Sigmoid colon (tissue), 7 donors: ENCODE results near the gene BRMS1. TPM values are rescaled to one million over a fixed set of nuclear protein-coding genes. Genes with fewer than 3 reads are reported as not detected.
A peak's percentile ranks its signal among the peaks of the same experiment; 100 is the strongest.

Experiments used
- DNase-seq: peaks from one replicate; pipeline ENCODE4 v3.0.0-alpha.2; 2019
- H3K27ac ChIP-seq, 4 donors: fragments of 200-600 bp; sonication (generic); one replicate each; pipeline ENCODE4 v1.5.1; 2016 to 2019; ENCODE audit warnings: mild to moderate bottlenecking in 1 of 4
- H3K27me3 ChIP-seq, 3 donors: fragments of 200-600 bp; sonication (generic); one replicate each; pipeline ENCODE4 v1.5.1; 2019; ENCODE audit warnings: mild to moderate bottlenecking in 1 of 3
- H3K36me3 ChIP-seq, 4 donors: fragments of 200-600 bp; sonication (generic); one replicate each; pipeline ENCODE4 v1.5.1; 2016 to 2019
- H3K4me1 ChIP-seq, 4 donors: fragments of 200-600 bp; sonication (generic); one replicate each; pipeline ENCODE4 v1.5.1; 2017 to 2019
- H3K4me3 ChIP-seq, 4 donors: fragments of 200-600 bp; sonication (generic); one replicate each; pipeline ENCODE4 v1.5.1; 2017 to 2019; ENCODE audit warnings: mild to moderate bottlenecking in 2 of 4, moderate library complexity in 1 of 4
- H3K9me3 ChIP-seq, 4 donors: fragments of 200-600 bp in 3 of 4; sonication (generic) in 3 of 4; one replicate each; pipeline versions ENCODE4 v1.5.1 to v1.6.1; 2013 to 2019
- EP300 ChIP-seq, 4 donors: sonication (generic); formaldehyde crosslinking; IDR thresholded peaks; one replicate each; pipeline ENCODE4 v1.6.1; 2017; ENCODE audit warnings: antibody characterized with exemption in 4 of 4
- POLR2A ChIP-seq, 2 donors: fragments of 450-650 bp; IDR thresholded peaks; one replicate each; pipeline ENCODE4 v1.6.1; 2016; ENCODE audit warnings: antibody characterized with exemption in 2 of 2, mild to moderate bottlenecking in 2 of 2, moderate library complexity in 2 of 2
- POLR2AphosphoS5 ChIP-seq, 4 donors: sonication (generic); formaldehyde crosslinking; IDR thresholded peaks; one replicate each; pipeline ENCODE4 v1.6.1; 2017; ENCODE audit warnings: antibody characterized with exemption in 4 of 4
- WGBS, 2 donors: extraction: QIAGEN DNeasy Blood & Tissue Kit; methylation state at CpG; one replicate each; pipeline ENCODE4 v1.1.7; 2013; 5-methylcytosine and 5-hydroxymethylcytosine counted together
- intact Hi-C: fragments of 100-400 bp; cut with DNase I; formaldehyde crosslinking; loops from one replicate; pipeline ENCODE4 v1.15.1; 2023
- polyA plus RNA-seq, 3 donors: library from polyadenylated mRNA; stranded (reverse); fragments of 200-250 nt; gene quantifications; one replicate each; pipeline ENCODE4 v1.2.3, GENCODE V29; 2013
- total RNA-seq, 4 donors: library from RNA; depleted of rRNA; stranded (reverse); fragments of >200 nt; gene quantifications; one replicate each; pipeline ENCODE4 v1.1.0, GENCODE V29; 2016
- TF ChIP-seq, protein P1 (sequence below), 4 experiments: fragments of 450-650 bp in 3 of 4; fragments of 200-600 bp in 1 of 4; IDR thresholded peaks; one replicate each; pipeline ENCODE4 v1.5.1; 2016 to 2019; ENCODE audit warnings: antibody characterized with exemption in 4 of 4, mild to moderate bottlenecking in 3 of 4, moderate library complexity in 2 of 4
- donor health status: healthy with polysubstance abuse.
- donor health status: Bipolar disorder and iron deficiency.
- donor health status: healthy.

The BRMS1 gene
- total and polyA plus RNA-seq, 7 donors = 20.2 to 81.8 (median 36.2) TPM

DNA sequence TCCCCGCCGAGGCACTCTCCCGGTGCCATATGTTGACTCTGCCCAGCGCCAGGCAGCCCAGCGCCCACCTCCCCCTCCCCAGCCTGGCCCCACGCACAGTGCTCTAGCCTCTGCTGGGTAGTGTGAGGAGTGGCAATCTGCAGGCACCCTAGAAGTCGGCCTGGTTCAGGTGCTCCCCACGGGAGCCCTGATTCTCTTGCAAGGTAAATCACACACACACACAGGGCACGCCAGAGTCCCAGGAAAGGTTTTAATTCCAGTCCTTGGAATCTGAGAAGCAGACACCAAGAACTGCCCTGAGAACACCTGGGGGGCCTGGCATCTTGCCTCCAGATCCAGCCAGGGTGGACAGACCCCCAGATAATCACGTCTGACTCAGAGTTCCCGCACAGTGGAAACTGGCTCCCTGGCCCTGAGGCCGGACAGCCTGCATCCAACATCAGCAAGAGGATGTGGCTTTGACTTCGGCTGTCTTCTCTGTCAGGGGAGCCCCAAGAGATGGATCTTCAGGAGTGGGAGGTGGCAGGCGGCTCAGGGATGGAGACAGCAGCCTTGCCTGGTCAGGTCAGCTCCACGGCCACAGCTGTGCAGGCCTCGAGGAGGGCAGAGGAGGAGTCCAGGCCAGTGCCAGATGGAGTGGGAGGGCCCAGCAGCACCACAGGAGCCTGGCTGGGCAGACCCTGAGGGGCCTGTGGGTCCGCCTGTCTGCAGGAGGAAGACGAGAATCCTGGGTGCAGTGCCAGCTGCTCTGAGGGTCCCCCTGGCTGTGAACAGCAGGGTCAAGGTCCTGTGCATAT lies 7.6 kb downstream of the BRMS1 start:
- H3K27me3 ChIP-seq = no peaks in the 10 kb centered on the region
- no peak overlapping the region for H3K4me3 ChIP-seq
- H3K27ac ChIP-seq = peak overlapping the region in 1 of 4 donors; percentile 66
- TF ChIP-seq EP300 (IDR thresholded peaks at IDR 0.05) = no peak
- TF ChIP-seq, protein P1, sequence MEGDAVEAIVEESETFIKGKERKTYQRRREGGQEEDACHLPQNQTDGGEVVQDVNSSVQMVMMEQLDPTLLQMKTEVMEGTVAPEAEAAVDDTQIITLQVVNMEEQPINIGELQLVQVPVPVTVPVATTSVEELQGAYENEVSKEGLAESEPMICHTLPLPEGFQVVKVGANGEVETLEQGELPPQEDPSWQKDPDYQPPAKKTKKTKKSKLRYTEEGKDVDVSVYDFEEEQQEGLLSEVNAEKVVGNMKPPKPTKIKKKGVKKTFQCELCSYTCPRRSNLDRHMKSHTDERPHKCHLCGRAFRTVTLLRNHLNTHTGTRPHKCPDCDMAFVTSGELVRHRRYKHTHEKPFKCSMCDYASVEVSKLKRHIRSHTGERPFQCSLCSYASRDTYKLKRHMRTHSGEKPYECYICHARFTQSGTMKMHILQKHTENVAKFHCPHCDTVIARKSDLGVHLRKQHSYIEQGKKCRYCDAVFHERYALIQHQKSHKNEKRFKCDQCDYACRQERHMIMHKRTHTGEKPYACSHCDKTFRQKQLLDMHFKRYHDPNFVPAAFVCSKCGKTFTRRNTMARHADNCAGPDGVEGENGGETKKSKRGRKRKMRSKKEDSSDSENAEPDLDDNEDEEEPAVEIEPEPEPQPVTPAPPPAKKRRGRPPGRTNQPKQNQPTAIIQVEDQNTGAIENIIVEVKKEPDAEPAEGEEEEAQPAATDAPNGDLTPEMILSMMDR (IDR thresholded peaks at IDR 0.05) = no peak
- TF ChIP-seq POLR2AphosphoS5 (IDR thresholded peaks at IDR 0.05) = no peak
- TF ChIP-seq POLR2A (IDR thresholded peaks at IDR 0.05) = no peak
- H3K4me1 ChIP-seq = peaks cover 0 to 29% (median 25%) of the 10 kb centered on the region in 4 donors
- H3K36me3 ChIP-seq = peaks cover 10 to 69% (median 33%) of the 10 kb centered on the region in 4 donors
- WGBS, 2 donors = 64 to 70% methylated on average over 18 of the region's 18 CpGs
- no peaks in the 10 kb centered on the region for H3K9me3 ChIP-seq
- peak; percentile 64 for DNase-seq
- intact Hi-C loops = no loop called here

DNA sequence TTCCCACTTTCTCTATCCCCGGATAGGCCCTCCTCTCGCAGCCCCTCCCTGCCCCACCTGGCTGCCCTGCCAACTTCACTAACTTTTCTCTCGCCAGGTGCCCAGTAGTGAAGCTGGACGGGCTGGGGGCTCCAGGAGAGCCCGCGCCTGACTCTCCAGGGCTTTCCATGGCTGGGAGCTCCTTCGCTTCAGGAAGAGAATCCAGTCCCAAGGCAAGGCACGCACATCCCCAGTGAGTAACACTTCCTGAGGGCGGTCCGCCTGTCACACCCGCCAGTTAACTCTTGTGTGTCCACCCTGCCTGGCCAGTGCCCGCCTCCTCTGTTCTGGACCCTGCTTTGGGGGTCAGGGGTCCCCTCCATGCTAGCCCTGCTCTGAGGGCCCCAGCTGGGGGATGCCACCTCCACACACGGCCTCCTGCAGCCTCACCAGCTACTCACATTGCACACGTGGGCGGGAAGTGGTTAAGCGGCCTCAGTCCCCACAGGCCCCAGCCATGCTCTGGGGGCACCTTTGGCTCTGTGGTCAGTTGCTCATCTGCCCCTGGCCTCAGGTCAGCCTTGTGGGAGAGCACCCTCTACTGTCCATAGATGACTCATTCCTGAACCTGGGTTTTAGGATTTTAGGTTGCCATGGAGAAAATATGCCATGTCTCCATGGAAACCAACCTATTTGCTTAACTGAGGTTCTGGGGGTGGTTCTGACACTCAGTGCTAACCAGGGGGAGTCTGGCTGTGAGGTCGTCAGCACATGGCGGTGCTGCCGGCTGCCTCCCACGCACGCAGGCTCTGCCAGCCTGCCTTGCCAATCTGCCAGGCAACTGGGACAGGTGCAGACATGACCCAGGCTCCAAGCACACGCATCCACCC lies 8.4 kb downstream of the BRMS1 start, which contains the start of gene RIN1:
Gene RIN1 (minus strand): TSS at position 201 of the 869 bp plus-strand sequence. CDS start 32 bp downstream, at position 169.
- DNase-seq = peak; percentile 83
- Histone ChIP-seq H3K9me3 (no peaks in the 10 kb centered on the region), H3K27ac (peak within 1 kb of the TSS; percentile 57 to 72 (median 68)), H3K36me3 (peaks cover 9 to 60% (median 27%) of the 10 kb centered on the region in 4 donors), H3K4me3 (peak within 1 kb of the TSS; percentile 29 to 64 (median 56)), H3K27me3 (no peaks in the 10 kb centered on the region), H3K4me1 (peaks cover 0 to 29% (median 25%) of the 10 kb centered on the region in 4 donors)
- TF ChIP-seq EP300 (IDR thresholded peaks at IDR 0.05) (no peak), POLR2A (IDR thresholded peaks at IDR 0.05) (no peak), POLR2AphosphoS5 (IDR thresholded peaks at IDR 0.05) (peak in 3 of 4 donors; percentile 26 to 61 (median 39))
- TF ChIP-seq, protein P1 (IDR thresholded peaks at IDR 0.05) = peak in 1 of 4 experiments; percentile 33
- intact Hi-C loops = no loop called here
- WGBS, 2 donors = 16 to 18% methylated on average over 22 of the region's 22 CpGs

DNA sequence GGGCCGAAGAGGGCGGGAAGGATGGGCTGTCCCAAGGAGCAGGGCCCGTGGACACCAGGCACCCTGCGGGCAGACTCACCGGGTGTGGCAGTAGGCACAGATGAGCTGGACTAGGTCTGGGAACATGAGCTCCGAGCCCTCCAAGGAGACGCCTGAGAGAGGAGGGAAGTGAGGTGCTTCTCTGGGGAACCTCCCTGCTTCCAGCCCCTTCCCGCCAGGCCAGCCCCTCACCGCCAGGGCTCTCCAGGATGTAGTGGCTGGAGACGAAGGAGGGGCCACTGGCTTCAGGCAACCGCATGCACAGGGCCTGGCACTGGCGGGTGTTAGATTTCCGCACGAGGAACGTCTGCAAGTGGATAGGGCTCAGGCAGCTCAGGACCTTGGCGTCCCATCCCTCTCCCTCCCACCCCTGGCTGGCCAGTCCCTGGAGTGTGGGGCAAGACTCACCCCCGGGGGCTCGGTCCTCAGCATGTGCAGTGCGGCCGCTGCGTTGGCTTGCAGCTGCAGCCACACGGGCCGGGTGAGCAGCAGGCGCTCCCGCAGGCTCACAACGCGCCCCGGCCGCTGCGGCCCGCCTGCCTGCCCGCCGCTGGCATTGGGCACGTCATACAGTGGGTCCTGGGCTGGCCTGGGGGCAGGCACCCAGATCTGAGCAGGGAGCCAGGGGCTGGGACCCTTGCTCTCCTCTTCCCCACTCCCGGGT lies 9.2 kb downstream of the BRMS1 start:
- peak; percentile 71 for DNase-seq
- intact Hi-C loops = no loop called here
- Histone ChIP-seq H3K27ac (peak overlapping the region; percentile 57 to 72 (median 68)), H3K36me3 (peaks cover 3 to 52% (median 20%) of the 10 kb centered on the region in 4 donors), H3K27me3 (no peaks in the 10 kb centered on the region), H3K9me3 (no peaks in the 10 kb centered on the region), H3K4me3 (peak overlapping the region; percentile 29 to 64 (median 56)), H3K4me1 (peaks cover 0 to 29% (median 25%) of the 10 kb centered on the region in 4 donors)
- 7 to 13% methylated on average over 35 of the region's 35 CpGs for WGBS, 2 donors
- TF ChIP-seq, protein P1 (IDR thresholded peaks at IDR 0.05) = no peak
- TF ChIP-seq POLR2A (IDR thresholded peaks at IDR 0.05) (no peak), EP300 (IDR thresholded peaks at IDR 0.05) (no peak), POLR2AphosphoS5 (IDR thresholded peaks at IDR 0.05) (no peak)
